ENCODE measurements around the gene PFKFB2. TPM values are rescaled to one million over a fixed set of nuclear protein-coding genes. Genes with fewer than 3 reads are reported as not detected.

The PFKFB2 gene
- total and polyA plus RNA-seq, 4 donors = 1.5 to 5.9 (median 3.0) TPM

- H3K27me3 ChIP-seq (ENCODE audit: control insufficient read depth in 4 of 4, insufficient read depth in 4 of 4, low read length in 3 of 4) = no peaks in the 10 kb centered on the region
- 94% methylated on average over 6 of the region's 6 CpGs for WGBS
- H3K9me3 ChIP-seq (ENCODE audit: control insufficient read depth in 4 of 4, low read length in 3 of 4) = no peaks in the 10 kb centered on the region
- DNase-seq (ENCODE audit: low spot score) = no peak
- no peaks in the 10 kb centered on the region for H3K4me1 ChIP-seq (ENCODE audit: control insufficient read depth in 4 of 4, insufficient read depth in 4 of 4, low read length in 3 of 4)
- peaks cover 2 to 23% (median 17%) of the 10 kb centered on the region in 4 donors for H3K36me3 ChIP-seq (ENCODE audit: control insufficient read depth in 4 of 4, insufficient read depth in 3 of 4, low read depth in 1 of 4, low read length in 3 of 4)
- peak overlapping the region in 1 of 2 donors; percentile 24 for H3K27ac ChIP-seq (ENCODE audit: low read depth in 1 of 2, low read length in 2 of 2)
- TF ChIP-seq ATF3 (IDR thresholded peaks at IDR 0.05) = no peak
- TF ChIP-seq, protein P1, sequence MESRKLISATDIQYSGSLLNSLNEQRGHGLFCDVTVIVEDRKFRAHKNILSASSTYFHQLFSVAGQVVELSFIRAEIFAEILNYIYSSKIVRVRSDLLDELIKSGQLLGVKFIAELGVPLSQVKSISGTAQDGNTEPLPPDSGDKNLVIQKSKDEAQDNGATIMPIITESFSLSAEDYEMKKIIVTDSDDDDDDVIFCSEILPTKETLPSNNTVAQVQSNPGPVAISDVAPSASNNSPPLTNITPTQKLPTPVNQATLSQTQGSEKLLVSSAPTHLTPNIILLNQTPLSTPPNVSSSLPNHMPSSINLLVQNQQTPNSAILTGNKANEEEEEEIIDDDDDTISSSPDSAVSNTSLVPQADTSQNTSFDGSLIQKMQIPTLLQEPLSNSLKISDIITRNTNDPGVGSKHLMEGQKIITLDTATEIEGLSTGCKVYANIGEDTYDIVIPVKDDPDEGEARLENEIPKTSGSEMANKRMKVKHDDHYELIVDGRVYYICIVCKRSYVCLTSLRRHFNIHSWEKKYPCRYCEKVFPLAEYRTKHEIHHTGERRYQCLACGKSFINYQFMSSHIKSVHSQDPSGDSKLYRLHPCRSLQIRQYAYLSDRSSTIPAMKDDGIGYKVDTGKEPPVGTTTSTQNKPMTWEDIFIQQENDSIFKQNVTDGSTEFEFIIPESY (IDR thresholded peaks at IDR 0.05) = no peak
- TF ChIP-seq, protein P2, sequence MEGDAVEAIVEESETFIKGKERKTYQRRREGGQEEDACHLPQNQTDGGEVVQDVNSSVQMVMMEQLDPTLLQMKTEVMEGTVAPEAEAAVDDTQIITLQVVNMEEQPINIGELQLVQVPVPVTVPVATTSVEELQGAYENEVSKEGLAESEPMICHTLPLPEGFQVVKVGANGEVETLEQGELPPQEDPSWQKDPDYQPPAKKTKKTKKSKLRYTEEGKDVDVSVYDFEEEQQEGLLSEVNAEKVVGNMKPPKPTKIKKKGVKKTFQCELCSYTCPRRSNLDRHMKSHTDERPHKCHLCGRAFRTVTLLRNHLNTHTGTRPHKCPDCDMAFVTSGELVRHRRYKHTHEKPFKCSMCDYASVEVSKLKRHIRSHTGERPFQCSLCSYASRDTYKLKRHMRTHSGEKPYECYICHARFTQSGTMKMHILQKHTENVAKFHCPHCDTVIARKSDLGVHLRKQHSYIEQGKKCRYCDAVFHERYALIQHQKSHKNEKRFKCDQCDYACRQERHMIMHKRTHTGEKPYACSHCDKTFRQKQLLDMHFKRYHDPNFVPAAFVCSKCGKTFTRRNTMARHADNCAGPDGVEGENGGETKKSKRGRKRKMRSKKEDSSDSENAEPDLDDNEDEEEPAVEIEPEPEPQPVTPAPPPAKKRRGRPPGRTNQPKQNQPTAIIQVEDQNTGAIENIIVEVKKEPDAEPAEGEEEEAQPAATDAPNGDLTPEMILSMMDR (IDR thresholded peaks at IDR 0.05; ENCODE audit: low read depth, low read length, missing input control) = no peak
- no peak for TF ChIP-seq EGR1 (IDR thresholded peaks at IDR 0.05; ENCODE audit: low read depth in 2 of 2)
- no peak overlapping the region for H3K9ac ChIP-seq (ENCODE audit: low read depth in 1 of 2, low read length in 2 of 2)
- H3K4me3 ChIP-seq (ENCODE audit: low read depth in 1 of 3, low read length in 3 of 3) = no peak overlapping the region
Measured at GRCh38 chr1:207058878-207059867, 6.1 kb downstream of the PFKFB2 start.

GRCh38 chr1:207059881-207060280 is 6.8 kb downstream of the PFKFB2 start:
- Histone ChIP-seq H3K4me3 (ENCODE audit: low read depth in 1 of 3, low read length in 3 of 3) (no peak overlapping the region), H3K9ac (ENCODE audit: low read depth in 1 of 2, low read length in 2 of 2) (no peak overlapping the region), H3K36me3 (ENCODE audit: control insufficient read depth in 4 of 4, insufficient read depth in 3 of 4, low read depth in 1 of 4, low read length in 3 of 4) (peaks cover 2 to 23% (median 17%) of the 10 kb centered on the region in 4 donors), H3K27me3 (ENCODE audit: control insufficient read depth in 4 of 4, insufficient read depth in 4 of 4, low read length in 3 of 4) (no peaks in the 10 kb centered on the region), H3K9me3 (ENCODE audit: control insufficient read depth in 4 of 4, low read length in 3 of 4) (no peaks in the 10 kb centered on the region), H3K27ac (ENCODE audit: low read depth in 1 of 2, low read length in 2 of 2) (no peak overlapping the region), H3K4me1 (ENCODE audit: control insufficient read depth in 4 of 4, insufficient read depth in 4 of 4, low read length in 3 of 4) (no peaks in the 10 kb centered on the region)
- WGBS = 86% methylated on average over 4 of the region's 4 CpGs
- no peak for DNase-seq (ENCODE audit: low spot score)
- TF ChIP-seq RXRA (IDR thresholded peaks at IDR 0.05) (no peak), RAD21 (IDR thresholded peaks at IDR 0.05) (no peak), HNF4G (IDR thresholded peaks at IDR 0.05) (no peak), HNF4A (conservative IDR thresholded peaks at IDR 0.05) (no peak), NR2F2 (IDR thresholded peaks at IDR 0.05) (no peak), JUND (IDR thresholded peaks at IDR 0.05) (no peak), YY1 (IDR thresholded peaks at IDR 0.05) (no peak), FOXA2 (IDR thresholded peaks at IDR 0.05) (no peak), SP1 (IDR thresholded peaks at IDR 0.05) (no peak), ATF3 (IDR thresholded peaks at IDR 0.05) (no peak), REST (IDR thresholded peaks at IDR 0.05) (no peak), EGR1 (IDR thresholded peaks at IDR 0.05; ENCODE audit: low read depth in 2 of 2) (no peak), GABPA (IDR thresholded peaks at IDR 0.05 in 1 of 2, conservative IDR thresholded peaks at IDR 0.05 in 1 of 2) (no peak), TAF1 (conservative IDR thresholded peaks at IDR 0.05) (no peak)
- TF ChIP-seq, protein P3, sequence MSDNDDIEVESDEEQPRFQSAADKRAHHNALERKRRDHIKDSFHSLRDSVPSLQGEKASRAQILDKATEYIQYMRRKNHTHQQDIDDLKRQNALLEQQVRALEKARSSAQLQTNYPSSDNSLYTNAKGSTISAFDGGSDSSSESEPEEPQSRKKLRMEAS (IDR thresholded peaks at IDR 0.05) = no peak
- TF ChIP-seq, protein P2 (IDR thresholded peaks at IDR 0.05; ENCODE audit: low read depth, low read length, missing input control) = no peak
- TF ChIP-seq, protein P1 (IDR thresholded peaks at IDR 0.05) = no peak
